A549 (cell line): ENCODE results near the gene MBP. TPM values are rescaled to one million over a fixed set of nuclear protein-coding genes. Genes with fewer than 3 reads are reported as not detected.
"Not testable (repeated sequence)": the region's sequence is repeated elsewhere in the genome, so short reads cannot be mapped to it uniquely, and the experiment has no call there.

Experiments
- ATAC-seq, 2 experiments: fragments of 200-7000 bp in 1 of 2; fragments of >200 bp in 1 of 2; cut with Nextera tagmentation in 1 of 2; cut with Tn5 transposase in 1 of 2; 3 replicates each; pipeline versions ENCODE4 v1.8.0 to v1.9.1; 2018 to 2020; ENCODE audit warnings: mild to moderate bottlenecking in 1 of 2, moderate library complexity in 1 of 2
- CTCF ChIA-PET: fragments of 300-600 bp; sonication (Branson Sonifier 250); formaldehyde crosslinking; extraction: SDS; loops from one replicate; lab custom pipeline; 2021; ENCODE audit warnings: antibody characterized with exemption, inconsistent platforms; lab: Yijun Ruan, JAX
- POLR2A ChIA-PET: fragments of 350-600 bp; formaldehyde crosslinking; extraction: SDS; loops from one replicate; lab custom pipeline; 2021; ENCODE audit warnings: antibody characterized with exemption, inconsistent platforms; lab: Yijun Ruan, JAX
- DNase-seq, 2 experiments: peaks; one replicate each; pipeline versions ENCODE4 v3.0.0 to v3.0.0-alpha.2; 2011 to 2016; ENCODE audit warnings: low read depth in 1 of 2, low spot score in 1 of 2
- FAIRE-seq: peaks from 2 replicates; lab custom pipeline; 2011; peaks lifted over from hg19 to GRCh38; lab: Jason Lieb, UNC
- H3K27ac ChIP-seq, 2 experiments: fragments of >200 bp; sonication (Bioruptor Twin); formaldehyde crosslinking; 3 replicates each; pipeline ENCODE4 v1.5.1; 2016 to 2017
- H3K4me1 ChIP-seq: fragments of >200 bp; sonication (Bioruptor Twin); formaldehyde crosslinking; 3 replicates; pipeline ENCODE4 v1.6.1; 2016
- H3K4me2 ChIP-seq: fragments of >200 bp; sonication (Bioruptor Twin); formaldehyde crosslinking; 3 replicates; pipeline ENCODE4 v1.6.1; 2016
- H3K4me3 ChIP-seq: fragments of >200 bp; sonication (Bioruptor Twin); formaldehyde crosslinking; 3 replicates; pipeline ENCODE4 v1.5.1; 2016
- H3K9me3 ChIP-seq: fragments of >200 bp; sonication (Bioruptor Twin); formaldehyde crosslinking; 3 replicates; pipeline ENCODE4 v1.6.1; 2016
- CBX2 ChIP-seq: fragments of 200-600 bp; sonication (generic); IDR thresholded peaks from 2 replicates; pipeline ENCODE4 v1.6.1; 2016; ENCODE audit warnings: low read depth, mild to moderate bottlenecking, borderline replicate concordance
- CTCF ChIP-seq: fragments of >200 bp; sonication (Bioruptor Twin); formaldehyde crosslinking; IDR thresholded peaks from 3 replicates; pipeline ENCODE4 v1.5.1; 2016
- E2F6 ChIP-seq: IDR thresholded peaks from 2 replicates; pipeline ENCODE4 v1.6.1; 2012; ENCODE audit warnings: low read depth, borderline replicate concordance
- EHF ChIP-seq: fragments of 250-450 bp; sonication (Bioruptor Pico); IDR thresholded peaks from 2 replicates; pipeline ENCODE4 v1.5.0; 2020; ENCODE audit warnings: mild to moderate bottlenecking
- ESRRA ChIP-seq: fragments of 150-350 bp; IDR thresholded peaks from 2 replicates; pipeline ENCODE4 v1.6.1; 2014; ENCODE audit warnings: mild to moderate bottlenecking, low read length, borderline replicate concordance
- HEYL ChIP-seq: fragments of 250-450 bp; sonication (Bioruptor Pico); IDR thresholded peaks from 2 replicates; pipeline ENCODE4 v1.8.0; 2021; ENCODE audit warnings: mild to moderate bottlenecking, moderate library complexity
- HMGXB4 ChIP-seq: fragments of 250-450 bp; sonication (Bioruptor Pico); IDR thresholded peaks from 2 replicates; pipeline ENCODE4 v1.5.0; 2021; ENCODE audit warnings: mild to moderate bottlenecking, moderate library complexity, borderline replicate concordance
- JUNB ChIP-seq: fragments of >200 bp; sonication (Bioruptor Twin); formaldehyde crosslinking; IDR thresholded peaks from 2 replicates; pipeline ENCODE4 v1.6.1; 2016
- KDM5A ChIP-seq: fragments of 200-600 bp; sonication (generic); IDR thresholded peaks from 2 replicates; pipeline ENCODE4 v1.6.1; 2016; ENCODE audit warnings: antibody characterized with exemption, mild to moderate bottlenecking
- MAX ChIP-seq: IDR thresholded peaks from 2 replicates; pipeline ENCODE4 v1.6.1; 2012
- POLR2AphosphoS2 ChIP-seq: conservative IDR thresholded peaks from 2 replicates; pipeline ENCODE4 v1.6.1; 2012; ENCODE audit warnings: low read length, improper control_type of control experiment, inconsistent platforms
- RARB ChIP-seq: fragments of 250-450 bp; sonication (Bioruptor Pico); IDR thresholded peaks from 2 replicates; pipeline ENCODE4 v1.8.0; 2021; ENCODE audit warnings: mild to moderate bottlenecking, moderate library complexity
- TP53 ChIP-seq: fragments of 250-450 bp; sonication (Bioruptor Pico); IDR thresholded peaks from 2 replicates; pipeline ENCODE4 v1.5.0; 2021; ENCODE audit warnings: mild to moderate bottlenecking, moderate library complexity
- WGBS: methylation state at CpG from one replicate; pipeline ENCODE4 v1.1.6; 2017; ENCODE audit errors: missing lambda C conversion rate; 5-methylcytosine and 5-hydroxymethylcytosine counted together
- polyA plus RNA-seq, 4 experiments: library from polyadenylated mRNA; depleted of rRNA in 3 of 4; stranded (reverse); fragments of >200 nt; fragmentation: RNase III in 1 of 4; extraction: RNeasy Plus Mini Kit Qiagen cat#74134 plus additional on column Dnase treatment in 1 of 4; gene quantifications; 2 replicates in 3 of 4; 3 replicates in 1 of 4; pipeline ENCODE4 v1.2.3, GENCODE V29; 2011 to 2017
- TF ChIP-seq, protein P1 (sequence below): fragments of 200-600 bp; sonication (generic); IDR thresholded peaks from 2 replicates; pipeline ENCODE4 v1.6.1; 2016; ENCODE audit warnings: antibody characterized with exemption, mild to moderate bottlenecking, moderate library complexity
- TF ChIP-seq, protein P2 (sequence below): fragments of 150-350 bp; IDR thresholded peaks from 2 replicates; pipeline ENCODE4 v1.6.1; 2014; ENCODE audit warnings: low read depth, mild to moderate bottlenecking, low read length
- TF ChIP-seq, protein P3 (sequence below): fragments of 250-450 bp; sonication (Bioruptor Pico); IDR thresholded peaks from 2 replicates; pipeline ENCODE4 v1.5.0; 2020; ENCODE audit warnings: low read depth, mild to moderate bottlenecking, moderate library complexity
- TF ChIP-seq, protein P4 (sequence below): IDR thresholded peaks from 2 replicates; pipeline ENCODE4 v1.6.1; 2012

Gene MBP
- polyA plus RNA-seq, 2 of the 4 experiments (the other 2 are of a cell fraction): 8.6 to 33.1 TPM

- TF ChIP-seq, protein P1, sequence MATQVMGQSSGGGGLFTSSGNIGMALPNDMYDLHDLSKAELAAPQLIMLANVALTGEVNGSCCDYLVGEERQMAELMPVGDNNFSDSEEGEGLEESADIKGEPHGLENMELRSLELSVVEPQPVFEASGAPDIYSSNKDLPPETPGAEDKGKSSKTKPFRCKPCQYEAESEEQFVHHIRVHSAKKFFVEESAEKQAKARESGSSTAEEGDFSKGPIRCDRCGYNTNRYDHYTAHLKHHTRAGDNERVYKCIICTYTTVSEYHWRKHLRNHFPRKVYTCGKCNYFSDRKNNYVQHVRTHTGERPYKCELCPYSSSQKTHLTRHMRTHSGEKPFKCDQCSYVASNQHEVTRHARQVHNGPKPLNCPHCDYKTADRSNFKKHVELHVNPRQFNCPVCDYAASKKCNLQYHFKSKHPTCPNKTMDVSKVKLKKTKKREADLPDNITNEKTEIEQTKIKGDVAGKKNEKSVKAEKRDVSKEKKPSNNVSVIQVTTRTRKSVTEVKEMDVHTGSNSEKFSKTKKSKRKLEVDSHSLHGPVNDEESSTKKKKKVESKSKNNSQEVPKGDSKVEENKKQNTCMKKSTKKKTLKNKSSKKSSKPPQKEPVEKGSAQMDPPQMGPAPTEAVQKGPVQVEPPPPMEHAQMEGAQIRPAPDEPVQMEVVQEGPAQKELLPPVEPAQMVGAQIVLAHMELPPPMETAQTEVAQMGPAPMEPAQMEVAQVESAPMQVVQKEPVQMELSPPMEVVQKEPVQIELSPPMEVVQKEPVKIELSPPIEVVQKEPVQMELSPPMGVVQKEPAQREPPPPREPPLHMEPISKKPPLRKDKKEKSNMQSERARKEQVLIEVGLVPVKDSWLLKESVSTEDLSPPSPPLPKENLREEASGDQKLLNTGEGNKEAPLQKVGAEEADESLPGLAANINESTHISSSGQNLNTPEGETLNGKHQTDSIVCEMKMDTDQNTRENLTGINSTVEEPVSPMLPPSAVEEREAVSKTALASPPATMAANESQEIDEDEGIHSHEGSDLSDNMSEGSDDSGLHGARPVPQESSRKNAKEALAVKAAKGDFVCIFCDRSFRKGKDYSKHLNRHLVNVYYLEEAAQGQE: no peak
- no peak for TF ChIP-seq CTCF
- TF ChIP-seq HMGXB4 (CRISPR knock-in tag): no peak
- TF ChIP-seq KDM5A: no peak
Observed at GRCh38 chr18:77019641-77020040, 112.9 kb downstream of the MBP start (continued).

- H3K9me3 ChIP-seq, ATAC-seq, CTCF ChIA-PET, H3K27ac ChIP-seq, H3K4me1 ChIP-seq, H3K4me3 ChIP-seq, POLR2A ChIA-PET, H3K4me2 ChIP-seq, DNase-seq, FAIRE-seq: not testable (repeated sequence)
Observed at GRCh38 chr18:77018650-77019049, 113.9 kb downstream of the MBP start.

DNA sequence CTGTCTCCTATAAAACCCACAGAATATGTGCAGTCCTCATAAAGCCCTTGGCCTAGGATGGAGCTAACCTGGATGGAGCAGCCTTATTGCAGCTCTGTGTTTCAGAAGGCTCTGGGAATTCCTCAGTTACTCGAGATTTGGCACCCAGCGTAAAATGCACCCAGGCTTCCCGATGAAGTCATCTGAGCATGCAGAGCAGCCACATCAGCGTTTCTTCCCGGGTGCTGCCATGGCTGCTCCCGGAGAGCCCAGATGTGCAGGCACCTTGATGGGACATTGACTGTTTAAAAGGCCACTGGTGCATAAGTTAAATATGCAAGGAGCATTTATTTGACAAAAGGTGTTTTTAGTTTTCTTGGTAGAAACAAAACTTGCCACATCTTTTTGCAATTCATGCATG lies 115.2 kb downstream of the MBP start:
- TF ChIP-seq E2F6 (no peak), EHF (no peak), HEYL (CRISPR knock-in tag) (no peak), POLR2AphosphoS2 (no peak)
- TF ChIP-seq, protein P2, sequence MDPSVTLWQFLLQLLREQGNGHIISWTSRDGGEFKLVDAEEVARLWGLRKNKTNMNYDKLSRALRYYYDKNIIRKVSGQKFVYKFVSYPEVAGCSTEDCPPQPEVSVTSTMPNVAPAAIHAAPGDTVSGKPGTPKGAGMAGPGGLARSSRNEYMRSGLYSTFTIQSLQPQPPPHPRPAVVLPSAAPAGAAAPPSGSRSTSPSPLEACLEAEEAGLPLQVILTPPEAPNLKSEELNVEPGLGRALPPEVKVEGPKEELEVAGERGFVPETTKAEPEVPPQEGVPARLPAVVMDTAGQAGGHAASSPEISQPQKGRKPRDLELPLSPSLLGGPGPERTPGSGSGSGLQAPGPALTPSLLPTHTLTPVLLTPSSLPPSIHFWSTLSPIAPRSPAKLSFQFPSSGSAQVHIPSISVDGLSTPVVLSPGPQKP: no peak
- Histone ChIP-seq H3K4me3 (no peak overlapping the region), H3K9me3 (no peaks in the 10 kb centered on the region), H3K4me2 (no peak overlapping the region), H3K27ac (no peak overlapping the region), H3K4me1 (no peaks in the 10 kb centered on the region)
- DNase-seq (no peak), ATAC-seq (no peak), FAIRE-seq (no peak)
- ChIA-PET POLR2A (no interaction called here), CTCF (interaction anchor here (1.9 kb wide), 1 partner anchor 34 kb away, joined by 4 read pairs; no protein-coding TSS in a partner anchor)
- 67% methylated on average over 3 of the region's 6 CpGs for WGBS

DNA sequence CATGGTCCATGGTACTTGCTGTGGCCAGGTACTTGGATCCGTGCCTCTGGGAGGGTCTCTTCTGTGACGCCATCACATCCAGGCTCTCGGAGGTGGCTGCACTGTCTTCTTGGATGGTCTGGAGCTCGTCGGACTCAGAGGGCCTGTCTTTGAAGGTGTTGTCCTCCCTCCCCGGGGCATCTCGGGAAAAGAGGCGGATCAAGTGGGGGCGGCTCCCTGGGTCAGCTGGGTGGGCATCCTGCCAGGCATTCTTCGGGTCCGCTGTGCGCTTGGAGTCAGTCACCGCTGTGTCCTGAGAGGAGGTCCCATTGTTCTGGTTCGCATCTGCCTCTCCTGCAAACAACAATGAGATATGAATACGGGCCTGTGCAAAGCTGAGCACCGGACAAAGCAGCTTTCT lies 115.6 kb downstream of the MBP start:
- no peaks in the 10 kb centered on the region for H3K9me3 ChIP-seq
- TF ChIP-seq MAX (no peak), POLR2AphosphoS2 (no peak), RARB (CRISPR knock-in tag) (no peak), JUNB (no peak), CBX2 (no peak), TP53 (no peak), ESRRA (no peak)
- TF ChIP-seq, protein P3, sequence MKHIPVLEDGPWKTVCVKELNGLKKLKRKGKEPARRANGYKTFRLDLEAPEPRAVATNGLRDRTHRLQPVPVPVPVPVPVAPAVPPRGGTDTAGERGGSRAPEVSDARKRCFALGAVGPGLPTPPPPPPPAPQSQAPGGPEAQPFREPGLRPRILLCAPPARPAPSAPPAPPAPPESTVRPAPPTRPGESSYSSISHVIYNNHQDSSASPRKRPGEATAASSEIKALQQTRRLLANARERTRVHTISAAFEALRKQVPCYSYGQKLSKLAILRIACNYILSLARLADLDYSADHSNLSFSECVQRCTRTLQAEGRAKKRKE (CRISPR knock-in tag): no peak
- TF ChIP-seq, protein P4, sequence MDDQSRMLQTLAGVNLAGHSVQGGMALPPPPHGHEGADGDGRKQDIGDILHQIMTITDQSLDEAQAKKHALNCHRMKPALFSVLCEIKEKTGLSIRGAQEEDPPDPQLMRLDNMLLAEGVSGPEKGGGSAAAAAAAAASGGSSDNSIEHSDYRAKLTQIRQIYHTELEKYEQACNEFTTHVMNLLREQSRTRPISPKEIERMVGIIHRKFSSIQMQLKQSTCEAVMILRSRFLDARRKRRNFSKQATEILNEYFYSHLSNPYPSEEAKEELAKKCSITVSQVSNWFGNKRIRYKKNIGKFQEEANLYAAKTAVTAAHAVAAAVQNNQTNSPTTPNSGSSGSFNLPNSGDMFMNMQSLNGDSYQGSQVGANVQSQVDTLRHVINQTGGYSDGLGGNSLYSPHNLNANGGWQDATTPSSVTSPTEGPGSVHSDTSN: no peak
- no peak overlapping the region for H3K4me3 ChIP-seq
- no peak for ATAC-seq
- H3K4me1 ChIP-seq: no peaks in the 10 kb centered on the region
- POLR2A ChIA-PET: no interaction called here
- no peak for DNase-seq
- H3K4me2 ChIP-seq: no peak overlapping the region
- no peak overlapping the region for H3K27ac ChIP-seq
- CTCF ChIA-PET: interaction anchor here (1.5 to 1.9 kb wide), 2 partner anchors 33 to 634 kb away, joined by 3 to 4 read pairs; no protein-coding TSS in a partner anchor
- no peak for FAIRE-seq
- WGBS: 96% methylated on average over 10 of the region's 16 CpGs
